IPS-NIHi7 (cell line): ENCODE measurements around the gene COPS7A.

Experiments used
- DNase-seq: peaks from one replicate; pipeline ENCODE4 v3.0.0; 2012; ENCODE audit warnings: mixed read lengths; ENCODE audit errors: extremely low spot score

COPS7A gene

DNA sequence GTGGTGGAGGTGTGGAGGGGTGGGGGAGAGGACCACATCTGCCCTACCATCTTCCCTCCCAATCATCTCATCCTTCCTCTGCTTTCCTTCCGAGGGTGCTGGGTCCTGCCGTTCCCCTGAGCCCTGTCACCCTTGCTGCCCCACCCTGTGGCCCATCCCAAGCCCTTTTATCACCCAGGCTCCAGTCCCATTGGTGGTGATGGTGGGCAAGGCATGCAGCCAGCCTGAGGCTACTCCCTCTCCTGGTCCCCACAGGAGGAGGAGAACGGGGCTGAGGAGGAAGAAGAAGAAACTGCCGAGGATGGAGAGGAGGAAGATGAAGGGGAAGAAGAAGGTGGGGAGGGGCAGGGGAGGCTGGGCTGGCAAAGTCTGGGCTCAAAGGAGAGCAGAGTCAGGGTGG, 45.8 kb downstream of the COPS7A start:
- DNase-seq: no peak

DNA sequence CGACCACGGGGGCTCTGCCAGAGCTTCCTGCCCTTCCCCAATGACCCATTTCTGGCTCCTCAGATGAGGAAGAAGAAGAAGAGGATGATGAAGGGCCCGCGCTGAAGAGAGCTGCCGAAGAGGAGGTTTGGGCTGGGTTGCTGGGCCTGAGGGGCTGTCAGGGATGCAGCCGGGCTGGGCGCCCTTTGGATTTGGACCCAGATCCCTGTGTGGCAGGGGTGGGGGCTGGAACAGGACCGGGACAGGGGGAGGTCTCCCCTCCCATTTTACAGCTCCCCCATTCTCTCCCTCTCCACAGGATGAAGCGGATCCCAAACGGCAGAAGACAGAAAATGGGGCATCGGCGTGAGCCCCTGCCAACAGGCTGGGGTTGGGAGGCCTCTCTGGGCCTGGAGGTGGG, 46.2 kb downstream of the COPS7A start:
- DNase-seq: no peak

DNA sequence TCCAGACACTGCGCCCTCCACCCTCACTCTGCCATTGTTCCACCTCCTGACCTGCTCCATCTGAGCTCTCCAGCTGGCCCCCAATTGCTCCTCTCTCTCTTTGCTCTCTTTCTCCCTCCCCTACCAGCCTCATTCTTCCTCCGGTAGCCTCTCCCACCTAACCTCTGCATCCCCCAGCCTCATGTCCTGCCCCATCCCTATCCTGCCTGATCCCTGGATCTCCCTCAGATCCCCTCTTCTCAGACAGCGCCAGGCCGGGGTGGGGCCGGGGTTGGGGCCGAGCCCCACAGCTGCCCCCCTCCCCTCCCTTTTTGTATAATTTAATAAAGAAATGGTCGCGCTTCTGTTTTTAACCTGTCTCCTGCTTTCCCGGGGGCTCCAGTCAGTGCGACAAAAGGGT, 46.8 kb downstream of the COPS7A start:
- no peak for DNase-seq

DNA sequence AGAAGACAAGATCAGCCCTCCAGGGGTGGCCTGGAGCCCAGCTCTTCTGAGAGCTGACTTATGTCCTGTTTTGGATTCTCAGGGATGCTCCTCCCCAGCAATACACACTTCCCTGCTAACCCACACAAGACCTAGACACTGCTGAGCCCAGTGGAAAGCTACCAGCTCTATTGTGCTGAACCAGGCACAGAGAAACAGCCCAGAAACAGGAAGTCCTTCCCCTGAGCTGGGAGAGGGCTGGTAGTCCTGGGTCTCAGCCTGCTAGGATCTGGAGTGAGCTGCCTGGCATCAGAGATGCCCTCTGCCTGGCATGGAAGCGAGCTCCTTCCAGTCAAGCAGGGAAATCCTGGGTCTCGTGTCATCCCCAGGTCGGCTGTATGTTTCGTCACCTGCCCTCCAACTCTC, 47.2 kb downstream of the COPS7A start:
- DNase-seq: no peak

DNA sequence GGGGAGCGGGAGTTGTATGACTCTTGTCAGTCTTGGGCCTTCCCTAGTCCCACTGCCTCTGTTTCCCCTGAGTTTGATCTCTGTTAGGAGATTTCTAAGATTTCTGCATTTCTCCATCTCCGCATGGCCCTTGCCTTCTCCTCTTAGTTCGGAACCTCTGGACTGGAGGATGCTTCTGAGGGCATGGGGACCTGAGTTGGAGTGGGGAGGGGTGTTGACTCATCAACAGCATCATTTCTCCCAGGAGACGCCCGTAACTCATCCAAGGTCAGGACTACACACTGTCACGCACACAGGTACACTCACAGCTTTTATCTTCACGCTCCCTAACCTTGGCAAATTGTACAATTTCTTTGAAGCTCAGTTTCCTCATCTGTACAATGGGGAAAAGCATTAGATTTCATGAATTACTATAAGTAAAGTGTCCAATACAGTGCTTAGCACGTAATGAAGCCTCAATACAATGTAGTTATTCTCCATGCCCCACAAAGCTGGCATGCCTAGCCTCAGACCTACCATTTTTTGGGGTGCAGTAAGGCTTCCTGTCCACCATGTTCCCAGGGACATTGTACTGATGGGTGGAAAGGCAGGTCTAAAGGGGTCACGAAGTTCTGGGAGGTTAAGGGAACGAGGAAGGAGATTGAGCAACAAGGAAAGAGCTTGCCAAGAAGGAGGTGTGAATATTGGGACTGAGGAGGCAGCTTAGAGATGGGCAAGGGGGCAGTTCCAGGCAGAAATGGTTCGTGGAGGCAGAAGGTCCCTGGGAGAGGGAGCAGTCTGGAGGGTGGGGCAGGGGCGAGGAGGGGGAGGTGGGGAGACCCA, 47.9 kb downstream of the COPS7A start:
- DNase-seq: no peak

DNA sequence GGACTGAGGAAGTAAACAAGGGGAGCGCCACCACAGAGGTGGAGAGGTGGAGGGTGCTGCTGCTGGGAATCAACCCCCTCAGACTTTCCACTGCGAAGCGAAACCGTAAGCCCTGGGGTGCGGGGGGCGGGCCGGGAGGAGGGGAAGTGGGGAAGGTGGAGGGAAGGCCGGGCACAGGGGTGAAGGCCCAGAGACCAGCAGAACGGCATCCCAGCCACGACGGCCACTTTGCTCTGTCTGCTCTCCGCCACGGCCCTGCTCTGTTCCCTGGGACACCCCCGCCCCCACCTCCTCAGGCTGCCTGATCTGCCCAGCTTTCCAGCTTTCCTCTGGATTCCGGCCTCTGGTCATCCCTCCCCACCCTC, 48.5 kb downstream of the COPS7A start, which contains the start of gene LAG3:
Gene LAG3, plus strand, starts transcription at position 190 of the 365 bp plus-strand sequence. CDS start 333 bp downstream, outside the sequence.
- no peak for DNase-seq

DNA sequence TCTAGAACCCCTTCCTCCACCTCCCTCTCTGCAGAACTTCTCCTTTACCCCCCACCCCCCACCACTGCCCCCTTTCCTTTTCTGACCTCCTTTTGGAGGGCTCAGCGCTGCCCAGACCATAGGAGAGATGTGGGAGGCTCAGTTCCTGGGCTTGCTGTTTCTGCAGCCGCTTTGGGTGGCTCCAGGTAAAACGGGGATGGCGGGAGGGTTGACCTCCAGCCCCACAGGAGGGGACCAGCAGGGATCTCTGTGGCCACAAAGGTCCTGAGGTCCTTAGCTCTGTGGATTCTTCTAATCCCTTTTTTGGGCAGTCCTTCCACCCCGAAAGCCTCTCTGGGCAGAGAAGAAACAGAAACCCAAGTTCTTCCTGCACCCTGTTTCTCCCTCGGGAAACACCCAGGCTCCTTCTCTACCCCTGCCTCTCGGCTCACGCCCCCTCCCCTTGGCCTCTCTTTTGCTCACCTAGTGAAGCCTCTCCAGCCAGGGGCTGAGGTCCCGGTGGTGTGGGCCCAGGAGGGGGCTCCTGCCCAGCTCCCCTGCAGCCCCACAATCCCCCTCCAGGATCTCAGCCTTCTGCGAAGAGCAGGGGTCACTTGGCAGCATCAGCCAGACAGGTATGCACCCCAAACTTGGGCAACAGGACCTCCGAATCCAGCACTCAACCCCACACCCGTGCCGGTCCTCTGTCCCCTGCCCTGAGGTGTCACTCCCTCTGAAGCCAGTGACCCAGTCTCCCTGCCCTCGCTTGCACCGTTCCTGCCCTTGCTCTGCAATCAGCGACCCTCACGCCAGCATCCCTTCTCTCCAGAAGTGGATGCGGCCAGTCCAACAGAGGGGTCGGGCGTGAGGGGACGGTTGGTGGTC, 49.1 kb downstream of the COPS7A start:
- no peak for DNase-seq

DNA sequence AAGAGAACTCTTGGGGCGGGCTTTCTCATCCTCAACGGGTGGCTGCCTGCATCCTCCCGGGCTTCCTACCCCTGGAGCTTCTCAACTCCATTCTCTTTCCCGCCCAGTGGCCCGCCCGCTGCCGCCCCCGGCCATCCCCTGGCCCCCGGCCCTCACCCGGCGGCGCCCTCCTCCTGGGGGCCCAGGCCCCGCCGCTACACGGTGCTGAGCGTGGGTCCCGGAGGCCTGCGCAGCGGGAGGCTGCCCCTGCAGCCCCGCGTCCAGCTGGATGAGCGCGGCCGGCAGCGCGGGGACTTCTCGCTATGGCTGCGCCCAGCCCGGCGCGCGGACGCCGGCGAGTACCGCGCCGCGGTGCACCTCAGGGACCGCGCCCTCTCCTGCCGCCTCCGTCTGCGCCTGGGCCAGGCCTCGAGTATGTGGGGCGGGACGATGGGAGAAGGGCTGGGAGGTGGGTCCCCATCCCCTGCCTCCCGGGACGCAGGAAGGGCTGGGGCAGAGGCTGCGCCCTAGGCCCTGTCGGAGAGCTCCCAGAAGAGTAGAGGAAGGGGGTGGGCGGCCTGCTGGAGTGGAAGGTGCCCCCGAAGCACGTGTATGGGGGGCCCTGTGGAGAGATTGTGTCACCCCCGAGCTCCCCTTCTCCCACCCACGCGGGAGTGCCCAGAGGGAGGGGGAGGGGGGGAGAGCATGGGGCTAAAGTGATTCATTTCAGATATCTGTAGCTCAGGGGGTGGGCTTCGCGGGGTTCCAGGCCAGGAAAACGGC, 49.9 kb downstream of the COPS7A start:
- DNase-seq: no peak

DNA sequence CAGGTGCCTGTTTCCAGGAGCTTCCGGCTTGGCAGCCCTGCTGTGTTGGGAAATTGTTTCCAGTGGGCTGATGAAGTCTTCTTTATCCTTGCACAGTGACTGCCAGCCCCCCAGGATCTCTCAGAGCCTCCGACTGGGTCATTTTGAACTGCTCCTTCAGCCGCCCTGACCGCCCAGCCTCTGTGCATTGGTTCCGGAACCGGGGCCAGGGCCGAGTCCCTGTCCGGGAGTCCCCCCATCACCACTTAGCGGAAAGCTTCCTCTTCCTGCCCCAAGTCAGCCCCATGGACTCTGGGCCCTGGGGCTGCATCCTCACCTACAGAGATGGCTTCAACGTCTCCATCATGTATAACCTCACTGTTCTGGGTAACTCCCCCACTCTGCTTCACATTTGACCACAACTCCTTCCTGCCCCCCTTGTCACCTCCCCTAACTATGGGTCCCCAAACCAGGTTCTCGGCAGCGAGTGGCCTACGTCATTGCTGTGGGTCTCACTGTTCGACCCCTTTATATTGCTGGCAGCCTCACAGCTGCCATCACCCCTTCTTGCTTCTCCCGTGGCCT, 50.7 kb downstream of the COPS7A start:
- DNase-seq: no peak

DNA sequence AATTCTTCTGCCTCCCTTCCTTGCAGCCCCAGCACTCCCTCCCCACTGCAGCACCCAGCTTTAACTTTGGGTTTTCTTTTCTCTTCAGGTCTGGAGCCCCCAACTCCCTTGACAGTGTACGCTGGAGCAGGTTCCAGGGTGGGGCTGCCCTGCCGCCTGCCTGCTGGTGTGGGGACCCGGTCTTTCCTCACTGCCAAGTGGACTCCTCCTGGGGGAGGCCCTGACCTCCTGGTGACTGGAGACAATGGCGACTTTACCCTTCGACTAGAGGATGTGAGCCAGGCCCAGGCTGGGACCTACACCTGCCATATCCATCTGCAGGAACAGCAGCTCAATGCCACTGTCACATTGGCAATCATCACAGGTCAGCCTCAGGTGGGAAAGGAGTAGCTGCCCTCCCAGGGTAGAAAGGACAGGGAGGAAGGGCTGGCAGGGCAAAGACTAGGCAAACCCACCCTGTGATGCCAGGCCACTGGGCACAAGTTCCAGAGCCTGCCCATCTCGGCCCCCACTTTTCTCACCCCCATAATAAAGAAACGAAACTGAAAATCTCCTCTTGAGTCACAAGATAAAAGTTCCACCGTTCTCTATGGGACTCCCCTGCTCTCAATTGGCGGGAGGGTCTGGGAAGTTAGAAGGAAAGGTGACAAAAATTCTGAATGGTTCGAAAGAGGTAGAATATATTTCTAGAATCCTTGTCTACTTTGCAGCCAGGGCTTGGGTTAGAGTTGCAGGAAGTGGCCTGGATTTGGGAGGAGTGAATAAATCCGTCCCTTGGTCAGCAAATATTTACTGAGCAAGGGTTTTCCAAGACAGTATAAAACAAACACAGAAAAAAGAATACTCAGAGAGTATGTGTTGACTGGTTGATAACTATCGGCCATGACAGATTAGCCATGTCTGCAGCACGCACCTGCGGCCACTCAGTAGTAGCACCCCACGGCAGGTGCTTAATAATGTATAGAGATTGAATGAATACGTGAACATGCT, 51.6 kb downstream of the COPS7A start:
- DNase-seq: no peak

DNA sequence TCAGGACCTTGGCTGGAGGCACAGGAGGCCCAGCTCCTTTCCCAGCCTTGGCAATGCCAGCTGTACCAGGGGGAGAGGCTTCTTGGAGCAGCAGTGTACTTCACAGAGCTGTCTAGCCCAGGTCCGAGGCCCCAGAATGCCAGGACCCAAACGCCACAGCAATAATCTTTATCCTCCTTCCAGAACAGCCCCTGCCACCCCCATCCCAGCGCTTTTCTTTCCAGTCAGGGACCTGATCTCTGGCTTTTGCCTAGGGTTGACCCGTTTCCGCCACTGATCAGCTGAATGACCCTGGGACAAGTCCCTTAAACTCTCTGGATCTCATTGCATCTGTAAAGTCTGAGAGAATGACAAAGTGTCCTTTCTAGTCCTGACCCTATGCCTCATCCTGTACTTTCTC, 53.5 kb downstream of the COPS7A start:
- no peak for DNase-seq

DNA sequence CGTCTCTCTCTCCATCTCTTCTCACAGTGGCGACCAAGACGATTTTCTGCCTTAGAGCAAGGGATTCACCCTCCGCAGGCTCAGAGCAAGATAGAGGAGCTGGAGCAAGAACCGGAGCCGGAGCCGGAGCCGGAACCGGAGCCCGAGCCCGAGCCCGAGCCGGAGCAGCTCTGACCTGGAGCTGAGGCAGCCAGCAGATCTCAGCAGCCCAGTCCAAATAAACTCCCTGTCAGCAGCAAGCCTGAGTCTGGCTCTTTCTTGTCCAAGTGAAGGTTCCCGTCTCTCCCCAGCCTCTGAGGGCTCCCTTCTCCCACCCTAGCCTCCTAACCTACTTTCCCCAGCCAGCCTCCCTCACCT, 54.3 kb downstream of the COPS7A start:
- DNase-seq: no peak

DNA sequence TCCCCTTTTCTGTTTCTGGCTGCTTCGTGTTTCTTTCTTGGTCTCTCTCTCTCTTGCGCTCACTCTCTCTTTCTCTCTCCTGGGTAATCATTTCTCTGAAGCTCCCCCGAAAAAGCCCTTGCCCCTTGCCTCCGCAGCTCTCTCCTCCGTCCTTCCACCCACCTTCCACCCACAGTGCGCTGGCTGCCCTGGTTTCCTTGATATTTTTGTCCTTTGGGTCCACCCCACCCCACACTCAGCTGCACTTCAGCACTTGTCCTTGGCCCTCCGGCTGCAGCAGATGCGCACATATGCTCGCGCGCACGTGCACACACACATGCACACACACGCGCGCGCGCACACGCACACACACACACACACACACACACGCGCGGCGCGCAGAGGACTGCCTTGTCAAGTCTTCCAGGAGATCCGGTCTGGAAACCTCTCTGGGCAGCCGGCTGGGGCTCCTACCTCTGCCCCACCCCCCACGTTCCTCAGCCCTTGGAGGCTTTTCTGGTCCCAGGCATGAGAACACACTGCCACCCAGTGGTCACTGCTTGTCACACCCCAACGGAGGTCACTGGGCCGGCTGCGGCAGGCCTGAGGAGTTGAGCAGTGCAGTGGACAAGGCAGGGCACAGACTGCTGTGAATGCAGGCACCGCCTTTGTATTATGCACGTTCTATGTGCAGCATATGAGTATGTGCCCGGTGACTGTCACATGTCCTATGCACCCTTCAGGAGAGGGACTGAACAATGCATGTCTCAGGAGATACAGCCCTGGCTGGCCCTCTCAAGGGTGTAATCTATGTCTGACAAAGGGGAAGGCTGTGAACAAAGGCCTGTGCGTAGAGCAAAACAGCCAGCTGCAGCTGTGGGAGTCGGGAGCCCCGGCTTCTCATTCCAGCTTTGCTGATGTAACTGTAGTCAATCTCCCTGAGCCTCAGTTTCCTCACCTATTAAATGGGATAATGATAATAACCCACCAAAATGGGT, 55.0 kb downstream of the COPS7A start:
- peak; percentile 88 for DNase-seq

DNA sequence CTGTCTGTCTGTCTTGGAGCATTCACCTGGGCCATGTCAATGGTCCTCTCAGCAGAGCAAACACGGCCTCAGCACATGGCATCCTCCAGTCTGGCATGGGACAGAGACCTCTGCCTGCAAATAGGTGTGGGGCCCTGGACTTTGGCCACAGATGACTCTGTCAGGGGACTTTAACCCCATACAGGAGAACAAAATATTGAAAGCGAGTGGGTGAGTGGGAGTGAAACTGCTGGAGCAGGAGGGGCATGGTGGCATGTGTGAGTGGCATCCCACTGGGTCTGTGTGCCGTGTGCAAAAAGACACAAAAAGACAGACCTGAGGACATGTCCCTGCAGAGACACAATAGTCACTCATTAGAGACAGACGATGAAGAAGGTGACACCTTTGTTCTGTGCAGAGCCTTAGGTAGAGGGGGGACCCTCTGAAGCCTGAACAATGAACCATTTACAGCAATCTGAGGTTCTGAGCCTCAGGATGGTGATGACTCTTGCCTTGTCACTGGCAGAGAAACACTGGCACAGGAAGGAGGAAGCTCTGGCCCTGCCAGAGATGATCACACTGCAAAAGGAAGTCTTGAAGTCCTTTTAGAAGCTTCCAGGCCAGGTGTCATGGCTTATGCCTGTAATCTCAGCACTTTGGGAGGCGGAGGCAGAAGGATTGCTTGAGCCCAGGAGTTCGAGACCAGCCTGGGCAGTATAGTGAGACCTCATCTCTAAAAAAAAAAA, 56.0 kb downstream of the COPS7A start:
- DNase-seq: no peak

DNA sequence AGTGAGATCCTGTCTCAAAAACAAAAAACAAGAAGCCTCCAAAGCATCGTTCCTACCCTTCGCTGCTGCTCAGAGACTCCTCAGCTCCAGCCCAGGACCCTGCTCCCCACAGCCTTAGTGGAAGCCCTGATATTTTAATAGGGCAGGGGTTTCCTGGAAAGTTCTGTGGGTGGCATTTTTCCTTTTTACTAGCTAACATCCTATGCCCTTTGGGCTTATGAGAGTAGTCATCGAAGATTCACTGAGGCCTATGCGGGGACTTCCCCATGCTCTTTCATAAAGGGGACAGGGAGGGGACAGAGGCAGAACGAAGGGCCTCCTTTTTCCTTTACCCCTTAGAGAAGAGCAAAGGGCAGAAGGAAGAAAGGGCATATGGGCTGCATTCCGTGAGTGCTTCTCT, 56.7 kb downstream of the COPS7A start:
- no peak for DNase-seq
